GM23338 (cell line): ENCODE results near the gene SLC32A1. TPM values are rescaled to one million over a fixed set of nuclear protein-coding genes. Genes with fewer than 3 reads are reported as not detected.

Experiments
- ATAC-seq: fragments of 200-7000 bp; cut with Tn5 transposase; 3 replicates; pipeline ENCODE4 v1.9.1; 2020
- DNase-seq: peaks from one replicate; pipeline ENCODE4 v3.0.0-alpha.2; 2015; ENCODE audit warnings: low spot score
- H2AFZ ChIP-seq: fragments of 200-600 bp; sonication (generic); 2 replicates; pipeline ENCODE4 v1.8.0; 2016; ENCODE audit warnings: antibody characterized with exemption, mild to moderate bottlenecking, moderate library complexity
- H3F3A ChIP-seq: fragments of 200-600 bp; sonication (generic); replicated peaks from 2 replicates; pipeline ENCODE4 v1.8.0; 2017; ENCODE audit warnings: antibody characterized with exemption, mixed run types, low read depth
- H3K27ac ChIP-seq: fragments of 200-600 bp; sonication (generic); 2 replicates; pipeline ENCODE4 v1.6.1; 2016; ENCODE audit warnings: low read depth
- H3K27me3 ChIP-seq: fragments of 200-600 bp; sonication (generic); 2 replicates; pipeline ENCODE4 v1.8.0; 2016; ENCODE audit warnings: mild to moderate bottlenecking, mixed run types, moderate library complexity; ENCODE audit not compliant: insufficient read depth
- H3K36me3 ChIP-seq: fragments of 200-600 bp; sonication (generic); 2 replicates; pipeline ENCODE4 v1.8.0; 2016; ENCODE audit warnings: mild to moderate bottlenecking; ENCODE audit not compliant: insufficient read depth
- H3K4me1 ChIP-seq: fragments of 200-600 bp; sonication (generic); 2 replicates; pipeline ENCODE4 v1.8.0; 2016; ENCODE audit warnings: mild to moderate bottlenecking, moderate library complexity; ENCODE audit not compliant: insufficient read depth
- H3K4me2 ChIP-seq: fragments of 200-600 bp; sonication (generic); 2 replicates; pipeline ENCODE4 v1.7.1; 2017; ENCODE audit warnings: mixed run types
- H3K4me3 ChIP-seq: fragments of 200-600 bp; sonication (generic); 2 replicates; pipeline ENCODE4 v1.6.1; 2016; ENCODE audit warnings: mixed run types
- H3K79me2 ChIP-seq: fragments of 200-600 bp; sonication (generic); replicated peaks from 2 replicates; pipeline ENCODE4 v1.8.0; 2017; ENCODE audit warnings: mild to moderate bottlenecking; ENCODE audit not compliant: insufficient read depth
- H3K9me2 ChIP-seq: fragments of 200-600 bp; sonication (generic); 2 replicates; pipeline ENCODE4 v1.8.0; 2017; ENCODE audit not compliant: insufficient read depth
- H4K20me1 ChIP-seq: fragments of 200-600 bp; sonication (generic); replicated peaks from 2 replicates; pipeline ENCODE4 v1.8.0; 2017; ENCODE audit warnings: mild to moderate bottlenecking; ENCODE audit not compliant: insufficient read depth
- H3K27ac Mint-ChIP-seq: 2 replicates; pipeline ENCODE4 v1.8.0; 2020; ENCODE audit warnings: inconsistent platforms, mild to moderate bottlenecking, moderate library complexity, mixed read lengths
- H3K27me3 Mint-ChIP-seq: 3 replicates; pipeline ENCODE4 v1.8.0; 2022; ENCODE audit warnings: low read depth, mild to moderate bottlenecking, moderate library complexity, mixed read lengths, inconsistent platforms; ENCODE audit not compliant: insufficient read depth, poor library complexity
- H3K36me3 Mint-ChIP-seq: 3 replicates; pipeline ENCODE4 v1.8.0; 2021; ENCODE audit warnings: low read depth, mild to moderate bottlenecking, inconsistent platforms, moderate library complexity, mixed read lengths
- H3K4me1 Mint-ChIP-seq: 3 replicates; pipeline ENCODE4 v1.8.0; 2020; ENCODE audit warnings: mild to moderate bottlenecking, inconsistent platforms, mixed read lengths
- H3K4me3 Mint-ChIP-seq: 3 replicates; pipeline ENCODE4 v1.8.0; 2021; ENCODE audit warnings: moderate library complexity, mild to moderate bottlenecking, inconsistent platforms, mixed read lengths
- H3K9me3 Mint-ChIP-seq: 3 replicates; pipeline ENCODE4 v1.8.0; 2020; ENCODE audit warnings: moderate library complexity, mild to moderate bottlenecking, inconsistent platforms, mixed read lengths
- CREB1 ChIP-seq: fragments of 250-450 bp; sonication (Bioruptor Pico); IDR thresholded peaks from 2 replicates; pipeline ENCODE4 v1.5.0; 2020; ENCODE audit warnings: low read depth, mild to moderate bottlenecking, moderate library complexity
- CTCF ChIP-seq, 2 experiments: fragments of 200-600 bp in 1 of 2; sonication (generic) in 1 of 2; conservative IDR thresholded peaks; 2 replicates each; pipeline versions ENCODE4 v1.5.1 to v1.6.1; 2016 to 2017; ENCODE audit warnings: antibody characterized with exemption in 2 of 2, low read depth in 2 of 2, mild to moderate bottlenecking in 2 of 2, moderate library complexity in 1 of 2
- ETS1 ChIP-seq: IDR thresholded peaks from 2 replicates; pipeline ENCODE4 v1.6.1; 2016; ENCODE audit warnings: antibody characterized with exemption
- EZH2 ChIP-seq: fragments of 200-600 bp; sonication (generic); IDR thresholded peaks from one replicate; pipeline ENCODE4 v1.8.0; 2017; ENCODE audit warnings: antibody characterized with exemption, mild to moderate bottlenecking, low read depth; ENCODE audit not compliant: unreplicated experiment
- EZH2phosphoT487 ChIP-seq: fragments of 200-600 bp; sonication (generic); IDR thresholded peaks from one replicate; pipeline ENCODE4 v1.8.1; 2018; ENCODE audit warnings: antibody characterized with exemption; ENCODE audit not compliant: unreplicated experiment
- JUNB ChIP-seq: IDR thresholded peaks from one replicate; pipeline ENCODE4 v1.6.1; 2016; ENCODE audit warnings: antibody characterized with exemption; ENCODE audit not compliant: unreplicated experiment
- NANOG ChIP-seq: IDR thresholded peaks from 2 replicates; pipeline ENCODE4 v1.6.1; 2016; ENCODE audit warnings: antibody characterized with exemption, borderline replicate concordance
- POLR2AphosphoS5 ChIP-seq: IDR thresholded peaks from 2 replicates; pipeline ENCODE4 v1.6.1; 2016; ENCODE audit warnings: antibody characterized with exemption, low read depth
- REST ChIP-seq: IDR thresholded peaks from one replicate; pipeline ENCODE4 v1.6.1; 2018; ENCODE audit warnings: antibody characterized with exemption; ENCODE audit not compliant: unreplicated experiment
- STAT1 ChIP-seq: IDR thresholded peaks from one replicate; pipeline ENCODE4 v1.6.1; 2016; ENCODE audit warnings: antibody characterized with exemption; ENCODE audit not compliant: unreplicated experiment
- ZNF114 ChIP-seq: fragments of 250-450 bp; sonication (Bioruptor Pico); IDR thresholded peaks from 2 replicates; pipeline ENCODE4 v1.5.0; 2020; ENCODE audit warnings: mild to moderate bottlenecking, moderate library complexity
- ZNF331 ChIP-seq: fragments of 250-450 bp; sonication (Bioruptor Pico); IDR thresholded peaks from 2 replicates; pipeline ENCODE4 v1.5.0; 2020; ENCODE audit warnings: low read depth, mild to moderate bottlenecking, moderate library complexity
- ZNF462 ChIP-seq: fragments of 250-450 bp; sonication (Bioruptor Pico); IDR thresholded peaks from 2 replicates; pipeline ENCODE4 v1.5.0; 2020; ENCODE audit warnings: mild to moderate bottlenecking, moderate library complexity
- polyA plus RNA-seq: library from polyadenylated mRNA; unstranded; fragments of >200 nt; fragmentation: Nextera tagmentation; extraction: Ambion mirVana; gene quantifications from 2 replicates; pipeline ENCODE4 v1.2.1, GENCODE V29; 2016
- total RNA-seq: library from RNA; depleted of rRNA; stranded (reverse); fragments of >200 nt; shearing (Covaris generic); gene quantifications from 2 replicates; pipeline ENCODE4 v1.2.3, GENCODE V29; 2014

The SLC32A1 gene
- total and polyA plus RNA-seq, 2 experiments from 2014 or later = 0.87 TPM; not detected in 1

GRCh38 chr20:38722683-38723016, 1.6 kb upstream of the SLC32A1 start:
- Mint-ChIP-seq H3K4me3 (peak overlapping the region; percentile 71), H3K4me1 (peaks cover 42% of the 10 kb centered on the region), H3K9me3 (peaks cover 5% of the 10 kb centered on the region), H3K27ac (no peak overlapping the region), H3K27me3 (peaks cover 86% of the 10 kb centered on the region), H3K36me3 (no peaks in the 10 kb centered on the region)
- H3K27ac ChIP-seq = no peak overlapping the region
- no peak for TF ChIP-seq NANOG
- no peak for TF ChIP-seq CTCF (conservative IDR thresholded peaks at IDR 0.05; ENCODE audit: low read depth in 2 of 2)
- no peak for TF ChIP-seq ZNF114
- TF ChIP-seq ZNF462 = no peak
- no peak for TF ChIP-seq ZNF331 (CRISPR knock-in tag)
- TF ChIP-seq EZH2 = no peak
- TF ChIP-seq EZH2phosphoT487 = no peak
- TF ChIP-seq ETS1 = no peak
- TF ChIP-seq JUNB = no peak
- TF ChIP-seq POLR2AphosphoS5 = no peak
- TF ChIP-seq STAT1 = no peak
- TF ChIP-seq CREB1 (CRISPR knock-in tag) = no peak
- TF ChIP-seq REST = no peak
- H3K79me2 ChIP-seq = no peaks in the 10 kb centered on the region
- H4K20me1 ChIP-seq = peaks cover 5% of the 10 kb centered on the region; the same call in 1 of the 2 replicates
- H2AFZ ChIP-seq = peak overlapping the region; percentile 99
- DNase-seq (peak; percentile 65), ATAC-seq (peak; percentile 13)
- H3K36me3 ChIP-seq = no peaks in the 10 kb centered on the region
- peak overlapping the region; percentile 61 for H3K4me3 ChIP-seq
- peaks cover 99% of the 10 kb centered on the region for H3K27me3 ChIP-seq
- H3K4me2 ChIP-seq = peak overlapping the region; percentile 83
- H3K9me2 ChIP-seq = no peaks in the 10 kb centered on the region
- H3K4me1 ChIP-seq = peaks cover 28% of the 10 kb centered on the region
- H3F3A ChIP-seq = peaks cover 12% of the 10 kb centered on the region; the same call in 1 of the 2 replicates
